Mononuclear cell (primary cell): ENCODE results near the gene CCNB1IP1. TPM values are rescaled to one million over a fixed set of nuclear protein-coding genes. Genes with fewer than 3 reads are reported as not detected.
"Not testable (repeated sequence)": the region's sequence is repeated elsewhere in the genome, so short reads cannot be mapped to it uniquely, and the experiment has no call there.

Experiments
- H3K27me3 ChIP-seq: 2 replicates; pipeline ENCODE4 v1.6.0; 2011; ENCODE audit warnings: low read length, control low read depth; ENCODE audit not compliant: insufficient read depth
- H3K4me1 ChIP-seq: 2 replicates; pipeline ENCODE4 v1.5.1; 2011; ENCODE audit warnings: mild to moderate bottlenecking, low read length, control low read depth; ENCODE audit not compliant: insufficient read depth
- H3K4me3 ChIP-seq: 2 replicates; pipeline ENCODE4 v1.5.1; 2011; ENCODE audit warnings: mild to moderate bottlenecking, low read length, moderate library complexity
- H3K9me3 ChIP-seq: 2 replicates; pipeline ENCODE4 v1.5.1; 2011; ENCODE audit warnings: low read depth, mild to moderate bottlenecking, control low read depth, low read length
- total RNA-seq: library from RNA; depleted of rRNA; stranded (reverse); fragments of >200 nt; gene quantifications from one replicate; pipeline ENCODE4 v1.2.3, GENCODE V29; 2012

The CCNB1IP1 gene
- total RNA-seq, result 39.7 TPM

GRCh38 chr14:20332788-20333493, at the start of gene CCNB1IP1:
CCNB1IP1 (minus strand) TSS chr14:20333279; CDS start chr14:20316523, 16,756 bp downstream.
- Histone ChIP-seq H3K4me1 (peaks cover 15% of the 10 kb centered on the region), H3K27me3 (no peaks in the 10 kb centered on the region), H3K4me3 (peak within 1 kb of the TSS; percentile 64)

GRCh38 chr14:20382526-20382925, 49.4 kb upstream of the CCNB1IP1 start:
- Histone ChIP-seq H3K9me3 (no peaks in the 10 kb centered on the region), H3K4me1 (no peaks in the 10 kb centered on the region), H3K4me3 (no peak overlapping the region), H3K27me3 (no peaks in the 10 kb centered on the region)

More at GRCh38 chr14:20332788-20333493, at the start of gene CCNB1IP1:
- H3K9me3 ChIP-seq, result no peaks in the 10 kb centered on the region

GRCh38 chr14:20381341-20381740, 48.3 kb upstream of the CCNB1IP1 start:
- H3K27me3 ChIP-seq, result no peaks in the 10 kb centered on the region
- H3K9me3 ChIP-seq, result no peaks in the 10 kb centered on the region
- no peaks in the 10 kb centered on the region for H3K4me1 ChIP-seq
- no peak overlapping the region for H3K4me3 ChIP-seq

GRCh38 chr14:20380681-20381080, 47.6 kb upstream of the CCNB1IP1 start:
- H3K9me3 ChIP-seq, result no peaks in the 10 kb centered on the region
- H3K4me1 ChIP-seq, result no peaks in the 10 kb centered on the region
- no peak overlapping the region for H3K4me3 ChIP-seq
- no peaks in the 10 kb centered on the region for H3K27me3 ChIP-seq

- no peaks in the 10 kb centered on the region for H3K27me3 ChIP-seq
- H3K4me1 ChIP-seq, result no peaks in the 10 kb centered on the region
- H3K4me3 ChIP-seq, result no peak overlapping the region
- no peaks in the 10 kb centered on the region for H3K9me3 ChIP-seq
These were observed 46.7 kb upstream of the CCNB1IP1 start for GRCh38 chr14:20379743-20380142.

- no peak overlapping the region for H3K4me3 ChIP-seq
- no peaks in the 10 kb centered on the region for H3K9me3 ChIP-seq
- H3K4me1 ChIP-seq, result no peaks in the 10 kb centered on the region
- no peaks in the 10 kb centered on the region for H3K27me3 ChIP-seq
These were observed 44.1 kb upstream of the CCNB1IP1 start for GRCh38 chr14:20377171-20377570.

GRCh38 chr14:20376071-20376588, 43.1 kb upstream of the CCNB1IP1 start:
- no peak overlapping the region for H3K4me3 ChIP-seq

GRCh38 chr14:20375471-20375870, 42.4 kb upstream of the CCNB1IP1 start:
- Histone ChIP-seq H3K4me3 (no peak overlapping the region), H3K4me1 (no peaks in the 10 kb centered on the region), H3K27me3 (no peaks in the 10 kb centered on the region), H3K9me3 (no peaks in the 10 kb centered on the region)

More at GRCh38 chr14:20376071-20376588, 43.1 kb upstream of the CCNB1IP1 start:
- H3K9me3 ChIP-seq, result no peaks in the 10 kb centered on the region
- H3K27me3 ChIP-seq, result no peaks in the 10 kb centered on the region
- H3K4me1 ChIP-seq, result no peaks in the 10 kb centered on the region

- Histone ChIP-seq H3K9me3 (no peaks in the 10 kb centered on the region), H3K4me1 (no peaks in the 10 kb centered on the region), H3K4me3 (no peak overlapping the region), H3K27me3 (no peaks in the 10 kb centered on the region)
These were observed 39.7 kb upstream of the CCNB1IP1 start for GRCh38 chr14:20372796-20373195.

GRCh38 chr14:20365928-20366327, 32.8 kb upstream of the CCNB1IP1 start:
- no peaks in the 10 kb centered on the region for H3K27me3 ChIP-seq
- no peak overlapping the region for H3K4me3 ChIP-seq
- H3K4me1 ChIP-seq, result no peaks in the 10 kb centered on the region
- H3K9me3 ChIP-seq, result no peaks in the 10 kb centered on the region

- H3K4me1 ChIP-seq, H3K27me3 ChIP-seq, H3K4me3 ChIP-seq, H3K9me3 ChIP-seq: not testable (repeated sequence)
These were observed 25.4 kb upstream of the CCNB1IP1 start for GRCh38 chr14:20358474-20358873.

- Histone ChIP-seq H3K4me1 (peaks cover 4% of the 10 kb centered on the region), H3K9me3 (no peaks in the 10 kb centered on the region), H3K27me3 (no peaks in the 10 kb centered on the region), H3K4me3 (no peak overlapping the region)
These were observed 23.3 kb upstream of the CCNB1IP1 start for GRCh38 chr14:20356422-20356821.

- H3K4me3 ChIP-seq, result no peak overlapping the region
These were observed 17.8 kb upstream of the CCNB1IP1 start for GRCh38 chr14:20350860-20351259.

GRCh38 chr14:20350282-20350681, 17.2 kb upstream of the CCNB1IP1 start:
- H3K9me3 ChIP-seq, result no peaks in the 10 kb centered on the region

More at GRCh38 chr14:20350860-20351259, 17.8 kb upstream of the CCNB1IP1 start:
- H3K4me1 ChIP-seq, result no peaks in the 10 kb centered on the region
- no peaks in the 10 kb centered on the region for H3K9me3 ChIP-seq
- H3K27me3 ChIP-seq, result no peaks in the 10 kb centered on the region

GRCh38 chr14:20347747-20348146, 14.7 kb upstream of the CCNB1IP1 start:
- Histone ChIP-seq H3K4me3 (no peak overlapping the region), H3K27me3 (no peaks in the 10 kb centered on the region), H3K9me3 (no peaks in the 10 kb centered on the region), H3K4me1 (peaks cover 7% of the 10 kb centered on the region)

More at GRCh38 chr14:20350282-20350681, 17.2 kb upstream of the CCNB1IP1 start:
- no peaks in the 10 kb centered on the region for H3K4me1 ChIP-seq
- no peak overlapping the region for H3K4me3 ChIP-seq
- no peaks in the 10 kb centered on the region for H3K27me3 ChIP-seq

- H3K4me1 ChIP-seq, result peaks cover 11% of the 10 kb centered on the region
These were observed 13.6 kb upstream of the CCNB1IP1 start for GRCh38 chr14:20346713-20347112.

More at GRCh38 chr14:20346713-20347112, 13.6 kb upstream of the CCNB1IP1 start:
- Histone ChIP-seq H3K9me3 (no peaks in the 10 kb centered on the region), H3K27me3 (no peaks in the 10 kb centered on the region), H3K4me3 (no peak overlapping the region)
